Fibroblast of lung (primary cell): Measurements from ENCODE around the gene KRTAP19-8. TPM values are rescaled to one million over a fixed set of nuclear protein-coding genes. Genes with fewer than 3 reads are reported as not detected.

ENCODE experiments used
- DNase-seq, 2 donors: peaks; one replicate each; pipeline versions ENCODE4 v3.0.0 to v3.0.0-alpha.2; 2010; ENCODE audit warnings: low read depth in 2 of 2
- H2AFZ ChIP-seq: 2 replicates; pipeline ENCODE4 v1.5.1; 2012; ENCODE audit warnings: low read length, control low read depth, inconsistent platforms
- H3K27ac ChIP-seq: 2 replicates; pipeline ENCODE4 v1.5.1; 2011; ENCODE audit warnings: low read length, control low read depth; ENCODE audit not compliant: insufficient read depth
- H3K27me3 ChIP-seq: 2 replicates; pipeline ENCODE4 v1.5.1; 2011; ENCODE audit warnings: mild to moderate bottlenecking, low read length; ENCODE audit not compliant: control insufficient read depth, insufficient read depth
- H3K36me3 ChIP-seq: 2 replicates; pipeline ENCODE4 v1.5.1; 2011; ENCODE audit warnings: low read length; ENCODE audit not compliant: control insufficient read depth, insufficient read depth
- H3K4me1 ChIP-seq: 2 replicates; pipeline ENCODE4 v1.5.1; 2011; ENCODE audit warnings: low read length; ENCODE audit not compliant: control insufficient read depth, insufficient read depth; ENCODE audit errors: extremely low read depth
- H3K4me2 ChIP-seq: 2 replicates; pipeline ENCODE4 v1.5.1; 2011; ENCODE audit warnings: low read length, control low read depth; ENCODE audit not compliant: insufficient read depth; ENCODE audit errors: extremely low read depth
- H3K4me3 ChIP-seq, 4 experiments: fragments of 200-600 bp in 1 of 4; sonication (generic) in 1 of 4; replicated peaks in 1 of 4; 2 replicates each; pipeline ENCODE4 v1.5.1; 2011 to 2016; ENCODE audit warnings: low read length in 4 of 4, low read depth in 3 of 4, mild to moderate bottlenecking in 3 of 4, control low read depth in 2 of 4, inconsistent platforms in 1 of 4, mixed read lengths in 1 of 4; ENCODE audit not compliant: insufficient read depth in 1 of 4; ENCODE audit errors: control extremely low read depth in 1 of 4
- H3K79me2 ChIP-seq: 2 replicates; pipeline ENCODE4 v1.5.1; 2012; ENCODE audit warnings: mild to moderate bottlenecking, low read length, inconsistent platforms; ENCODE audit not compliant: control insufficient read depth, insufficient read depth
- H3K9ac ChIP-seq: 2 replicates; pipeline ENCODE4 v1.5.1; 2011; ENCODE audit warnings: mild to moderate bottlenecking, low read length, control low read depth; ENCODE audit not compliant: insufficient read depth
- H3K9me3 ChIP-seq: 2 replicates; pipeline ENCODE4 v1.5.1; 2012; ENCODE audit warnings: low read depth, low read length; ENCODE audit not compliant: control insufficient read depth, insufficient read depth
- H4K20me1 ChIP-seq: 2 replicates; pipeline ENCODE4 v1.5.1; 2011; ENCODE audit warnings: low read length; ENCODE audit not compliant: control insufficient read depth, insufficient read depth; ENCODE audit errors: extremely low read depth
- EZH2 ChIP-seq: IDR thresholded peaks from 2 replicates; pipeline ENCODE4 v1.5.1; 2012; ENCODE audit warnings: low read length, control low read depth, mild to moderate bottlenecking; ENCODE audit errors: missing control alignments
- polyA plus RNA-seq, 2 donors: library from polyadenylated mRNA; depleted of rRNA in 1 of 2; stranded (reverse) in 1 of 2; unstranded in 1 of 2; fragments of >200 nt; gene quantifications; 2 replicates each; pipeline ENCODE4 v1.2.1, GENCODE V29; 2011 to 2012; ENCODE audit warnings: missing spikeins in 1 of 2
- total RNA-seq: library from RNA; depleted of rRNA; stranded (reverse); fragments of >200 nt; gene quantifications from 2 replicates; pipeline ENCODE4 v1.2.1, GENCODE V29; 2014
- TF ChIP-seq, protein P1 (sequence below), 2 donors: IDR thresholded peaks in 1 of 2; conservative IDR thresholded peaks in 1 of 2; 1 replicate in 1 of 2; 2 replicates in 1 of 2; pipeline ENCODE4 v1.5.1; 2011 to 2012; ENCODE audit warnings: low read length in 2 of 2, control low read depth in 1 of 2, inconsistent platforms in 1 of 2, low read depth in 1 of 2, mild to moderate bottlenecking in 1 of 2

KRTAP19-8 gene
- total and polyA plus RNA-seq, 2 donors (not counting 1 experiment from before 2014, with no cell fraction given): not detected

DNA sequence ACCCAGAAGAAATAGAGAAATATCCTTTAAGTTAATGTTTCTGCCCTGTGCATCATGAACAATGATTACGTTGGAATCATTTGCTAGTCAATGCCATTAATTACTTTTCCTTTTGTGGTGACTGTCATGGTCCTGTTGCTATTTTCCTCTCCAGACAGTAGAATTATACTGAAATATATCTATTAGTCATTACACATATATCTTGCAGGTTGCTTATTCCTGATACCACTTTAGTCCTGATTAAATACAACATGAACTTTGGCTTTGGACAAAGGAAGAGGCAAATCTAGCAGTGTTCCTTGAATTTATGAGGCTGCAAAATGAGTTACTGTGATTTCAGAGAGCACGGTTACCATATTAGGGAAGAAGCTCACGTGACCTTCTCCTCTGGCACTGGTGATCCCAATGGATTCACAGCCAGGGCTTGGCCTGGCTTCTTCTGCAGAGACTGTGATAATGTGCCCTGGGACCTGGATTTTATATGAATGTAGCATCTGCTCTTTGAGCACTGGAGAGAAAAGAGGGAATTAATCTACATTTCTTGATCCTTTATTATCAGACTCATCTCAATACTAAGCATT lies 12.4 kb upstream of the KRTAP19-8 start:
- Histone ChIP-seq H2AFZ (no peak overlapping the region), H3K9ac (no peak overlapping the region), H3K4me1 (no peaks in the 10 kb centered on the region), H3K27ac (no peak overlapping the region), H3K36me3 (no peaks in the 10 kb centered on the region), H3K27me3 (no peaks in the 10 kb centered on the region), H4K20me1 (no peaks in the 10 kb centered on the region), H3K79me2 (no peaks in the 10 kb centered on the region), H3K4me3 (no peak overlapping the region), H3K4me2 (no peak overlapping the region), H3K9me3 (no peaks in the 10 kb centered on the region)
- DNase-seq: no peak
- TF ChIP-seq, protein P1, sequence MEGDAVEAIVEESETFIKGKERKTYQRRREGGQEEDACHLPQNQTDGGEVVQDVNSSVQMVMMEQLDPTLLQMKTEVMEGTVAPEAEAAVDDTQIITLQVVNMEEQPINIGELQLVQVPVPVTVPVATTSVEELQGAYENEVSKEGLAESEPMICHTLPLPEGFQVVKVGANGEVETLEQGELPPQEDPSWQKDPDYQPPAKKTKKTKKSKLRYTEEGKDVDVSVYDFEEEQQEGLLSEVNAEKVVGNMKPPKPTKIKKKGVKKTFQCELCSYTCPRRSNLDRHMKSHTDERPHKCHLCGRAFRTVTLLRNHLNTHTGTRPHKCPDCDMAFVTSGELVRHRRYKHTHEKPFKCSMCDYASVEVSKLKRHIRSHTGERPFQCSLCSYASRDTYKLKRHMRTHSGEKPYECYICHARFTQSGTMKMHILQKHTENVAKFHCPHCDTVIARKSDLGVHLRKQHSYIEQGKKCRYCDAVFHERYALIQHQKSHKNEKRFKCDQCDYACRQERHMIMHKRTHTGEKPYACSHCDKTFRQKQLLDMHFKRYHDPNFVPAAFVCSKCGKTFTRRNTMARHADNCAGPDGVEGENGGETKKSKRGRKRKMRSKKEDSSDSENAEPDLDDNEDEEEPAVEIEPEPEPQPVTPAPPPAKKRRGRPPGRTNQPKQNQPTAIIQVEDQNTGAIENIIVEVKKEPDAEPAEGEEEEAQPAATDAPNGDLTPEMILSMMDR (conservative IDR thresholded peaks at IDR 0.05 in 1 of 2, IDR thresholded peaks at IDR 0.05 in 1 of 2; ENCODE audit: low read depth in 1 of 2, low read length in 2 of 2): no peak
- TF ChIP-seq EZH2: no peak

DNA sequence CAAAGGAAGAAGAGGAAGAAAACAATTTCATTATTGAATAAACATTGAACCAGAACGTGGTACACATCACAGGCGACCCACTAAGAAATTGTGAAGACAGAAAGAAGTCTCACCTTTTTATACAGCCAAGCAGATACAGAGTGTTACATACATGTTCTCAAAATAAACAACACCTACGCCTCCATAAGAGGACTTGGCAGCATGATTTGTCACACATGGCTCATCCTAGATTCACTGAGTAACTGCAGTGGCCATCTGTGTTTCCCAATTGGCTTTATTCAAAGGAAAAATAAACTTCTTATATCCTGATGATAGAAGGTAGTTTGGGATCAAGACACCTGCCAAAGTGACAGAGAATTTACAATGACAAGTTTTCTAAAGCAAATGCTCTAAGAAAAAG lies 7.6 kb upstream of the KRTAP19-8 start:
- H3K4me1 ChIP-seq: no peaks in the 10 kb centered on the region
- TF ChIP-seq, protein P1 (conservative IDR thresholded peaks at IDR 0.05 in 1 of 2, IDR thresholded peaks at IDR 0.05 in 1 of 2; ENCODE audit: low read depth in 1 of 2, low read length in 2 of 2): no peak
- no peak for TF ChIP-seq EZH2
- DNase-seq: no peak

DNA sequence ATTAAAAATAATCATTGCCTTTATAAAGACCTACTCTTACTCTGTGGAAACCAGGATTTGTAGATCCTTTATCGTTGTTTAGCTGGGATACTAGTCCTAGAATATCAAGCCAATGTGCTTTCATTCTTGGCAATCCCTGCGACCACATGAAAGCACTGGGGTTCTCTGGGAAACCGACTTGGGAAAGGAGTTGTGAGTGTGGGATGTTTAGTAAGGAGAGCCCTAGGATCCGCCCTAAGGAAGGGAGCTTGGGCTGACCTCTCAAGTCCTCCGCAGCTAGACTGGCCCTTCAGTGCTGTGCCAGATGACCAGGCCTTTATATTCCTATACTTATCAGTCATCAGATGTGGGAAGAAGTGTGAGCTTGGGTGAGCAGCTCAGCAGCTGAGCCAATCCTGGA lies 5.2 kb upstream of the KRTAP19-8 start:
- DNase-seq: no peak
- no peak overlapping the region for H3K27ac ChIP-seq
- no peak overlapping the region for H3K9ac ChIP-seq
- H3K27me3 ChIP-seq: no peaks in the 10 kb centered on the region
- no peaks in the 10 kb centered on the region for H4K20me1 ChIP-seq
- no peak overlapping the region for H3K4me2 ChIP-seq
- TF ChIP-seq, protein P1 (conservative IDR thresholded peaks at IDR 0.05 in 1 of 2, IDR thresholded peaks at IDR 0.05 in 1 of 2; ENCODE audit: low read depth in 1 of 2, low read length in 2 of 2): no peak
- TF ChIP-seq EZH2: no peak
- no peaks in the 10 kb centered on the region for H3K9me3 ChIP-seq
- H2AFZ ChIP-seq: no peak overlapping the region
- H3K4me1 ChIP-seq: no peaks in the 10 kb centered on the region
- no peaks in the 10 kb centered on the region for H3K79me2 ChIP-seq
- no peak overlapping the region for H3K4me3 ChIP-seq
- no peaks in the 10 kb centered on the region for H3K36me3 ChIP-seq

More for the DNA sequence above, 7.6 kb upstream of the KRTAP19-8 start:
- H3K9ac ChIP-seq: no peak overlapping the region
- H3K36me3 ChIP-seq: no peaks in the 10 kb centered on the region
- H3K4me2 ChIP-seq: no peak overlapping the region
- H4K20me1 ChIP-seq: no peaks in the 10 kb centered on the region
- no peaks in the 10 kb centered on the region for H3K27me3 ChIP-seq
- H3K4me3 ChIP-seq: no peak overlapping the region
- H3K79me2 ChIP-seq: no peaks in the 10 kb centered on the region
- H3K27ac ChIP-seq: no peak overlapping the region
- no peak overlapping the region for H2AFZ ChIP-seq
- no peaks in the 10 kb centered on the region for H3K9me3 ChIP-seq
